GM19193 (cell line): ENCODE data around the gene BABAM2.

ENCODE experiments used
- POLR2A ChIP-seq: IDR thresholded peaks from 4 replicates; pipeline ENCODE4 v1.6.1; 2011; ENCODE audit not compliant: insufficient read depth, insufficient read length; ENCODE audit errors: extremely low read depth

BABAM2 gene

GRCh38 chr2:28327956-28328922 lies 437.7 kb downstream of the BABAM2 start:
- no peak for TF ChIP-seq POLR2A

GRCh38 chr2:28329184-28329583 lies 438.7 kb downstream of the BABAM2 start:
- no peak for TF ChIP-seq POLR2A

- no peak for TF ChIP-seq POLR2A
These were observed 442.2 kb downstream of the BABAM2 start for GRCh38 chr2:28332696-28333095.

- no peak for TF ChIP-seq POLR2A
These were observed 443.3 kb downstream of the BABAM2 start for GRCh38 chr2:28333606-28334526.

- TF ChIP-seq POLR2A: no peak
These were observed 444.0 kb downstream of the BABAM2 start for GRCh38 chr2:28334527-28334894.

GRCh38 chr2:28335666-28336065 lies 445.1 kb downstream of the BABAM2 start:
- TF ChIP-seq POLR2A: no peak

- no peak for TF ChIP-seq POLR2A
These were observed 445.9 kb downstream of the BABAM2 start for GRCh38 chr2:28336264-28336980.

- TF ChIP-seq POLR2A: no peak
These were observed 446.6 kb downstream of the BABAM2 start for GRCh38 chr2:28336982-28337627.

GRCh38 chr2:28338046-28338817 lies 447.7 kb downstream of the BABAM2 start:
- TF ChIP-seq POLR2A: no peak

- no peak for TF ChIP-seq POLR2A
These were observed 448.3 kb downstream of the BABAM2 start for GRCh38 chr2:28338831-28339321.

- no peak for TF ChIP-seq POLR2A
These were observed 449.1 kb downstream of the BABAM2 start for GRCh38 chr2:28339516-28340175.

GRCh38 chr2:28340312-28341202 lies 450.0 kb downstream of the BABAM2 start:
- no peak for TF ChIP-seq POLR2A
